SH-SY5Y (cell line): ENCODE results near the gene HS6ST3.

ENCODE experiments used
- GATA2 ChIP-seq: IDR thresholded peaks from 2 replicates; pipeline ENCODE4 v1.6.1; 2011; ENCODE audit warnings: mild to moderate bottlenecking, low read depth, low read length
- GATA3 ChIP-seq: IDR thresholded peaks from 2 replicates; pipeline ENCODE4 v1.6.1; 2011; ENCODE audit warnings: low read depth, mild to moderate bottlenecking, low read length, moderate library complexity

- TF ChIP-seq GATA2 (no peak), GATA3 (no peak)
Measured at GRCh38 chr13:96637039-96637438, 547.1 kb downstream of the HS6ST3 start.
